H1 (cell line): ENCODE data around the gene CLEC1B. TPM values are rescaled to one million over a fixed set of nuclear protein-coding genes. Genes with fewer than 3 reads are reported as not detected.

Experiments used
- POLR2AphosphoS5 ChIP-seq: IDR thresholded peaks from 2 replicates; pipeline ENCODE4 v1.6.1; 2011; ENCODE audit warnings: low read depth, low read length
- SIRT6 ChIP-seq: IDR thresholded peaks from one replicate; pipeline ENCODE4 v1.7.1; 2012; ENCODE audit warnings: low read length, inconsistent platforms
- polyA plus RNA-seq, 7 experiments: library from polyadenylated mRNA; depleted of rRNA in 3 of 7; stranded (reverse) in 5 of 7; unstranded in 2 of 7; fragments of >200 nt in 5 of 7; fragments of 200-250 nt in 2 of 7; gene quantifications; 1 replicate in 5 of 7; 2 replicates in 1 of 7; 4 replicates in 1 of 7; pipeline versions ENCODE4 v1.2.1 to v1.2.3, GENCODE V29; 2011 to 2013; ENCODE audit warnings: missing spikeins in 2 of 7, mixed read lengths in 2 of 7
- total RNA-seq: library from RNA; stranded (reverse); fragmentation: NEBNext Ultra II Directional; extraction: Animal tissue kit (Norgen Biotek cat#: 25700); gene quantifications from 2 replicates; pipeline ENCODE4 v1.2.1, GENCODE V29; 2021
- TF ChIP-seq, protein P1 (sequence below): IDR thresholded peaks from 2 replicates; pipeline ENCODE4 v1.6.1; 2012; ENCODE audit warnings: inconsistent platforms

The CLEC1B gene
- total and polyA plus RNA-seq, 2 of the 8 experiments (the other 6 are each of a cell fraction or from before 2014, with no cell fraction given): not detected

DNA sequence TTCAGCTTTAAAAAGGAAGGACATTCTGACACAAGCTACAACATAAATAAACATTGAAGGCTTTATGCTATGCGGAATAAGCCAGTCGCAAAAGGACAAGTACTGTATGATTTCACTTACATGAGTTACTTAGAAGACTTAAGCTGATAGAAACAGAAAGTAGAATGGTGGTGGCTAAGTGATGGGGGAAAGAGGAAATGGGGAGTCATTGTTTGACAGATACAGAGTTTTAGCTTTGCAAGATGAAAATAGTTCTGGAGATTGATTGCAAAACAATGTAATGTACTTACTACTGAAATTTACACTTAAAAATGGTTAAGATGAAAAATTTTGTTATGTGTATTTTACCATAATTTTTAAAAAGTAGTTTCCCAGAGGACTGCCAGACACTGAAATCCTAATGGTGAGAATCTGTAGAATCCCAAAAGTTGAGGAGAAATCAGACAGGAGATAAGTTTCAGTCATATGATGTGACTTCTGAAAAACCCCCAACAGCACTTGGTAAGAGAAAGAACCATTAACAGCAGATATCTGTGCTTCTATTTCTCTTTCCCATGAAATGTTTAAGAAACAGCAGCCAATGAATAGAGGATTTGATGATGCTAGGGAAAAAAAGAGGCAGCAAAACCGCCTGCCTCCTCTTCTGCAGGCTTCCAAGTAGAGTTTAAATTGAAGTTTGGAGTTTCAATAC is 50.2 kb downstream of the CLEC1B start (continued):
- TF ChIP-seq, protein P1, sequence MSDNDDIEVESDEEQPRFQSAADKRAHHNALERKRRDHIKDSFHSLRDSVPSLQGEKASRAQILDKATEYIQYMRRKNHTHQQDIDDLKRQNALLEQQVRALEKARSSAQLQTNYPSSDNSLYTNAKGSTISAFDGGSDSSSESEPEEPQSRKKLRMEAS: no peak
- no peak for TF ChIP-seq SIRT6
- no peak for TF ChIP-seq POLR2AphosphoS5
- TF ChIP-seq, all 59 proteins: peak for 0
